Hematopoietic multipotent progenitor cell treated with erythropoietin and hydrocortisone succinate and interleukin-3 and kit ligand, for 8 days (in vitro differentiated cells): Measurements from ENCODE around the gene MAL.

Experiments
- DNase-seq: peaks from one replicate; pipeline ENCODE4 v3.0.0-alpha.2; 2015

MAL gene

DNA sequence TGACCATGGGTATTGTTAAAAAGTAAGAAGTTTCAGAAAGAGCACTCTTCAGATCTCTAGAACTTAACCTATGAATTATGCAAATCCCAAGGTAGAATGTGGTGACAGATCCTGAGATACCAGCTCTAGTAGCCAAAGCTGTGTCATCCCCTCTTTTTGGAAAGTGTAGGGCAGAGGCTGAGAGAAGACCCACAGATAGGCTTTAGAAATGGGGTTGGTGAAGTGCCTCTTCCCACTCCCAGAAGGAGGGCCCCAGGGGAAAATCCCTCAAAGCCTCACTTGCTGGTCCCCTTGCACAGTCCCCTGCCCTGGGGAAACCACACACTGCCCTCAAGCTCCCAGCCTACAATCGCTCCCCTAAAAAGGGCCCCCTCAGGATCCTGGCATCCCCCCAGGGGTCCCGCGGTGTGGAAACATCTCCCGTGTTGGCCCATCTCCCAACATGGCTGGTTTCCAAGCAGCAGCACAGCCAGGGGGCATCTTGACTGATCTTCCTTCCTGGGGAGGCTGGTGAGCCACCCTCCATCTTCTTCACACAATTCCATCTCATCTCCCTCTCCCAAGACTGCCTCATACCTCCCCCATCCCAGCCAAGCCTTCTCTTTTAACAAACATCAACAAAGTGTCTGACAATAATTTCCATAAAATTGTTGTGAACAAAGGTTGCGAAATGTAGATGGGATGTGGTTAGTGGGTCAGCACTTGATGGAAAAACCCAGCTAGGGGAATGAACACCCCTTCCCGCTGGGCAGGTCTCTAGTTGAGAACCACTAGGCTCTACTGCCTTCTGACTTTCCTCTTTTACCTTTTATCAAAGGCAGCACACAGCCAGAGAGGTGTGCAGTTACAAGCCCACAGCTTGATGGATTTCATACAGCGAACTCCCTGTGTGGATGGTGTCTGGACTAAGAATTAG lies 25.1 kb downstream of the MAL start:
- no peak for DNase-seq

DNA sequence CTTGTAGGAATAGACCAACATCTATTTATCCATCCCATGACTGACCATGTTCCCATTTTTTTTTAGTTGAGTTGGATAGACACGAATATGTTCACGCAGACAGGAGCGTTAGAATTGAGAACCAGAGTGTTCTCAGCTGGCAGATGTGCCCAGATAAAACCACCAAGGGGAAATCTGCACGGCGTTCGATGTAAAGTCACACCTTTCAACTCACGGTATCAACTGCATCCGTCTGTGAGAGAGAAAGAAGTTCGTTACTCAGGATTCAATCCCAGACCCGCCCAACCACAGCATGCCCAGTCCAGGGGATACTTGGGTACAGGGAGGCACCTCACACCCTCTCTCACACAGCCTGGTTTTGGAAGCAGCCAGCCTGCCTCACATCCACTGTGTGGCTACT lies 26.1 kb downstream of the MAL start:
- peak; percentile 25 for DNase-seq

DNA sequence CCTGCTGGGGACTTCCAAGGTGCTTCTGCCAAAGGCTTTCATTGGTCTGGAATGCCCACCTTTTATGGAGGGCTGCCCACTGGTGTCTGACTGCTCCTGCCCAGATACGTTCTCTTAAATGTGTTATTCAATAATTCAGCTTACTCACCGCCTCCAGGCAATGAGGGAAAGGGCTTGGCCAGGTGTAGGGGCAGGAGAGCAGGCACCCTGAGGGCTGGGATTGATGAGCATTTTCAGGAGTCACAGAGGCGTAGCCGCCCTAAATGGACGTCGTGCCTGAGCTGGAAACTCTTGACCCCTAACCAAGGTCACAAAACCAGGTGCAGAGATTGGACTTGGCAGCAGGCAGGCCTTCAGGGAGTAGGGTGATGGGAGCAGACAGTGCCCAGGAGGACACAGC lies 26.8 kb downstream of the MAL start:
- DNase-seq: no peak

DNA sequence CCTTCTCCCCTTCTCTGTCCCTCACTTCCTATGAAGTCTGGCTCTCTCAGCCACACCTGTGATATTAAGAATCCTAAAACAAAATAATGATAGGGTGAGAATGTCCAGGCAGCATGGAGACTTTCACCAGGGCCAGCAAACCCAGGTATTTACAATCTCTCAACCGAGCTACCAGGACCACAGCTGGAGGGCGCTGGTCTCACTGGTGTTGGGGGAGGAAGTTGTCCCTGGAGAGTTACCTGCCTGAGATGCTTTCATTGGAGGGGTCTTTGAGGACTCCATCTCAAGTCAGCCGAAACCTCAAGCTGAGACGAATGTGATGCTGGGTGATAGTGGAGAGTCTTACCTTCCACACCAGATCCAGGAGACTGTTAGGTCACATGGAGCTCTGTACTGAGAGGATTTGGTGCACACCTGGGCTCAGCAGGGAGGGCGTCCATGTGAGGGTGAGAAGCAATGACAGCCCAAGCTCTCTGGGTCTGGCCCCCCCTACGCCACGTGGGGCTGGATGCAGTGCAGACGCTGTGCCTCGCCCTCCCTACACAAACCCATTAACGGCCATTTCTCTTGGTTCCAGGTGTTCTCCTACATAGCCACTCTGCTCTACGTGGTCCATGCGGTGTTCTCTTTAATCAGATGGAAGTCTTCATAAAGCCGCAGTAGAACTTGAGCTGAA lies 27.4 kb downstream of the MAL start:
- no peak for DNase-seq

DNA sequence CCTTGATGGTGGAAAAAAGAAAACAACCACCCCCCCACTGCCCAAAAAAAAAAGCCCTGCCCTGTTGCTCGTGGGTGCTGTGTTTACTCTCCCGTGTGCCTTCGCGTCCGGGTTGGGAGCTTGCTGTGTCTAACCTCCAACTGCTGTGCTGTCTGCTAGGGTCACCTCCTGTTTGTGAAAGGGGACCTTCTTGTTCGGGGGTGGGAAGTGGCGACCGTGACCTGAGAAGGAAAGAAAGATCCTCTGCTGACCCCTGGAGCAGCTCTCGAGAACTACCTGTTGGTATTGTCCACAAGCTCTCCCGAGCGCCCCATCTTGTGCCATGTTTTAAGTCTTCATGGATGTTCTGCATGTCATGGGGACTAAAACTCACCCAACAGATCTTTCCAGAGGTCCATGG lies 28.0 kb downstream of the MAL start:
- peak; percentile 8 for DNase-seq

DNA sequence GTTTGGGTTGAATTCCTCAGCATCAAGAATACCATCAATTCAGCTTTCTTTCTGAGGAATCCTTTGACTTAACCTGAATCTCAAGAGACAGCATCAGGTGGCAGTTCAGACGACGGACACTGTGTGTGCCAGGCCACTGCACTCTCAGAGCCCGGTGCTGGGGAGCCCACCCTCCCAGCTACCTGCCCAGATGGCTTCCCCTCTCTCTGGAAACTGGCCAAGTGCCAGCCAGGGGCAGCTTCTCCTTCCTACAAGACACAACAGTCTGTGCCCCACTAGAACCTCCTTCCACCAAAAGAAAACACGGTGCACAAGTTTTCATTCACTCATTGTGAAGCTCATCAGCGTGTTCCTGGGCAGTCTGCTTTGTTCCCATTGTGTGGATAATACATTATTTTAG lies 28.5 kb downstream of the MAL start:
- no peak for DNase-seq

DNA sequence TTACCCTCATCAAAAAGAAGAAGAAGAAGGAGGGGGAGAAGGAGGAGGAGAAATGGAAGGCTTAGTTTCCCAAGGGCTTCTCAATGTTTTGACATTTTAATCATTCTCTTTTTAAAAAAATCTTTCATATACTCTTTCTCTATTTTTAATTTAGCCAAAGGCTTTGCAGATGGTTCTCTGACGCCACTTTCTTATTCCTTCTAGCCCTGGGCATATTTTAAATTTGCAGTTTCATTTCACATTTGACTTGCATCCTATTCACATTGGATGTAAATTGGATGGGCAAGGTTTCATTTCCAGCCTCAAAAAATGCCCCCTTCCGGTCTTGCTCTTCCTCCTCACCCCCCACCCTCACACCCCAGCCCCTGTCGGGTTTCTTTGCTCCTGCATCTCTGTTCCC lies 29.8 kb downstream of the MAL start:
- DNase-seq: no peak

DNA sequence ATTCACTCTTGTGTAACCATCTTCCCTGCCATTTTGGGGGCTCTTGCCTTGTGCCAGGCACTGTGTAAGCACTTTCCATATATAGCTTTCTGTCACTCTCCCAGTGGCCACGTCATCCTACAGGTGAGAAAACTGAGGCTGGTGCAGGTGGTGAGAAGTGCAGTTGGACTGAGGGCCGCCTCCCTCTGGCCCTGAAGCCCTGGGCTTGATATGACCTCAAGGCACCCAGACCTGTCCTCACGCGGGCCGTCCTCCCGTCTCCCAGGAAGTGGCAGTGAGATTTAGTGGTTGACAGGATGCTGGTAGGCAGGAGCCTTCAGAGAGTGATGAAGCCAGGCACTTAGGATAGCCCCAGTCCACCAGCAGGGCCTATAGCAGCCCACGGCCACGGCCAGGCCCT lies 30.5 kb downstream of the MAL start:
- no peak for DNase-seq

DNA sequence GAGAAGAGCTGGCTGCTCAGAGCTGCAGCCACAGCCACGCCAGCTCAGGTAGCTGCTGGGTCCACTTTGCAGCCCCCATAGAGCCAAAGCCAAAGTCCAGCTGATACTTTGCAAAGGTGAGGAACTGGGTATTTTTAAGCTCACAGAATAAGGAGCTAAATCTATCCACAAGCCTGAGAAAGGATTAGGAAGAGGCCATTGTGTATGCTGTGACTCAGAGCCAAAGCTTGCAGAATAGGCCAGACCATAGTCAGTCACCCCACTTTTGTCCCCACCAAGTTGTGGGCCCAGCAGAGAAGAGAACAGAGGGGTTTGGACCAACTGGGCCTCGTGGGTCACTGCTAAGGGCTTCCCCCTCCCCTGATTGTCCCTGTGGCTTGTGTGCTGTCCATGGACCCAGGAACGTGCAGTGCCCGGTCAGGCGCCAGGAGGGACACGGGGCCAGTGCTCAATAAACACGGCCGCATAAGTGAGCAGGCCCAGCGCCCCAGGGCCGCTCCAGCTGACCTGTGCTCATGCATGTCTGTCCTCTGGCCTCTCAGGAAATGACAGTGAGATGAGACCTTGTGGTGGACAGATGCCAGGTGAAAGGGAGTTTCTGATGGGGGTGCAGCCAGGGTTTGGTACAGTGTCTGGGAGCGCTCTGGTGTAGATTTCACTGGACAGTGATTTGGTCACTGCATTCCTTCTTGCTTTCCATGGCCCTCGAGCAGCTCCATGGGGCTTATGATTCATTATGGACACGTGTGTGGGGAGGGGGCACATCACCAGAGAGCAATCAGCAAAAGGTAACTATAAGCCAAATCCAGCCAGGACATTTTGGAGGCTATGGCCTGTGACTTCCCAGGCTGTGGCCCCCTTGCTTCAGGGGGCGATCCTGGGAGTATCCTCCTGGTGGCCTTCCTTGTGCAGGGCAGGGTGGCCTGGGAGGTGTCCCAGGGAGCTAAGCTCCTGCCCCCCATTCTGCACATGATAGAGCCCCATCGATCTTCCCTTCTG lies 31.3 kb downstream of the MAL start:
- no peak for DNase-seq

DNA sequence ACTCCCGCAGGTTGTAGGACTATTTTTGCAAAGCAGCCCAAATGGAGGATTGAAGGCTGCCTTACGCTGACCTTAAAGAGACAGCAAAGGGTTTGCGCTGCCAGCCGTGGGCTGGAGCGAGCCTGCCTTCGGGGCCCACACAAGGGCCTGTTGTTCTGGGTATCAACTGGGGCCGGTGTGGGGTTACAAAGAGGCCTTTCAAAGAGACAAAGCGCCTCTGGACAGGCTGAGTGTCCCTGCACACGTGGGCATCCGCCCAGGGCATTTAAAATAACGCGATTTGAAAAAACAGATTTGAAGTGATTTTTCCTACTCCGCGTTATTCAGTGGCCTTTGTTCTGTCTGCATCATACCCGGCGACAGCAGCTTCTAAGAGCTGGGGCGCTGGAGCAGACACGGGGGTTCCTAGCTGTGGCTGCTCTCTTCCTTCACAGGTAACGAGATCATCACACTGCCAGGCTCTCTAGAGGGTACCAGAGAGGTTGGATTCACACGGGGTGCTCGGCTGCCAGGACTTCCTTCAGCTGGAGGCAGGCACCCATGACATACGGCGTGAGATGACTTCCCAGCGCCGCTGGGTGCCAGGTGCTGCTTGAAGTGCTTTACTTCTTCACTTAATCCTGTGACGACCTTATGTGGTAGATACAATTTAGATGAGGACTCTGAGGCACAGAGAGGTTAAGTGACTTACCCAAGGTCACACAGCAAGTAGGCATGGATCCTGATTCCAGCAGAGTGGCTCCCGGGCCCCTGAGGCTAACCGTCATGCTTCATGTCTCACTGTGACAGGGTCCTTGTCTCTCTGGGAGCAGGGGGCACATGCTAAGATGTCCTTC lies 32.2 kb downstream of the MAL start:
- DNase-seq: no peak

DNA sequence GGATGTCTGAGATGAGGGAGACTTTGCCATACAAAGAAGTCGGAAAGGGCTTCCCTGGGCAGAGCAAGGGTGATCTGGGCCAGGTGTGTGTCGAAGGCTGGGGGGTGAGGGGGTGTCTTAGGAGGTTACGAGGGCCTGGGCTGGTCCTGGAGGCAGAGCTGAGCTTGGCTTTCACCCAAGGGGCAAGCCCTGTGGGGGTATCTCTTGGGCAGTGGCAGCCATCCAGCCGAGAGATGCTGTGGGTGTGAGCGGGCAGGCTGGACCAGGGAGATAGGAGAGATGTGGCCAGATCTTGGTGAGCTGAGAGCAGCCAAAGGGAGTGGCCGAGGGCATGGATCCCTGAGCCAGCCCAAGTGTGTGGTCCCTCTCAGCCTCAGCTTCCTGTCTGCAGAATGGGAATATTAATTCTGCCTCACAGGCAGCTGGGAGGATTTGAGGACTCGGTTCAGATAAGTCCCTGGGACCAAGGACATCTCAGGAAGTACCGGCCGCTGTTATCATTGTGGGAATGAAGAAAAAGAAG lies 33.0 kb downstream of the MAL start:
- DNase-seq: peak; percentile 86

DNA sequence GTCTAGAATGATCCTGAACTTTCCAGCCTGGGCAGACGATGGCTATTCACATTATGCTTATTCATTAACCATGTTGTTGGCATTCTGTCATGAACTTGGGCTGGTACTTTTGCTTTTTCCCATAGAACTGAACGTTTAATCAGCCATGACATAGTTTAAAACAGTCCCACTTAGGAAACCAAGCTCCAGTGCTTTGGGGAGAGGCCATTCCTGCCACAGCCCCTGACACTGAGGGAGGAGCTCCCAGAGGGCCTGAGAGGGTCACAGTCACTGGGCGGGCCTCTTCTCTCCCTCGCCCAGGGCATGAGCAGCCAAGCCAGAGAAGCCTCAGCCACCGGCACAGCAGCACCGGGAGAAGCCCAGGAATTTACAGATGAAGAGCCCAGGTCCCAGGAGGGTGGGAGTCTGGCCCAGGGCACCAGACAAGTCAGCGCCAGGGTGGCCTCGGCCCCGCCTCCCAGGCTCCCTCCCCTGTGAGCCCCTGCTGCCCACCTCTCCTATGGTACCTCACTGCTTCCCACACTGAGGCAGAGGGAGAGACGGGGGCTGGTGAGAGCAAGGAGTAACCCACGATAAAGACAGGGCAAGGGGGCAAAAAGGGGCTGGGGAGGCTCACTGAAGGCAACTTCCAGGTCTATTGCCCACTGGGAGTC lies 33.6 kb downstream of the MAL start:
- DNase-seq: peak; percentile 20

DNA sequence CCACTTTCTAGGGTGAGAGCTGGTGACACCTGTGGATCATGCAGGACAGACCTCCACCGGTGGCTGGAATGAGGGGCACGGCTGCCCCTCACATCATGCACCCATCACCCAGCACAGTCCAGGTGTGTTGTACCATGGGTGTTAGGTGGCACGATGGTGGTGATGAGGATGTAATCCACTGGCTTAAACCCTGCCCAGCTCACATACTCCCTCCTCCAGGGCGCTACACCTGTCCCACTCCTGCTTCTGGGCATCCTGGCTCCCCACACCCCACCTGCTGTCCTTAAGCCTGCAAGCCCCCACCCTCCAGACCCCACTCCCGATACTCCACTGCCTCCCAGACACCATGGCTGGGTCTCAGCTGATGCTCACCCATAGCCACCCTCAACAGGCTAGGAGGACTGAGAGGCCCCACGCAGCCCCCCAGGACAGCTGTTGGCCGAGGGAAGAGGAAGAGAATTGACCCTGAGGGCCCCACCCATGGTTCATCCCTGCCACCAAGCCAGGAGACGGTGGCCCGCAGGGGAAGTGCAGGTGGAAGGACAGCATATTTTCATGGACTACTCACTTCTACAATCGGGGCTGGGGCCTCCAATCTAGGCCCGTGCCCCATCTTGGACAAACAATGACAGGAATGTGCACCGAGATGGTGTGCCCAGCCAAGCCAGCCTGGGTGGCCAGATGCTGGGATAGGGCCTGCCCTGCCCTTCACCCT lies 34.3 kb downstream of the MAL start:
- DNase-seq: no peak

DNA sequence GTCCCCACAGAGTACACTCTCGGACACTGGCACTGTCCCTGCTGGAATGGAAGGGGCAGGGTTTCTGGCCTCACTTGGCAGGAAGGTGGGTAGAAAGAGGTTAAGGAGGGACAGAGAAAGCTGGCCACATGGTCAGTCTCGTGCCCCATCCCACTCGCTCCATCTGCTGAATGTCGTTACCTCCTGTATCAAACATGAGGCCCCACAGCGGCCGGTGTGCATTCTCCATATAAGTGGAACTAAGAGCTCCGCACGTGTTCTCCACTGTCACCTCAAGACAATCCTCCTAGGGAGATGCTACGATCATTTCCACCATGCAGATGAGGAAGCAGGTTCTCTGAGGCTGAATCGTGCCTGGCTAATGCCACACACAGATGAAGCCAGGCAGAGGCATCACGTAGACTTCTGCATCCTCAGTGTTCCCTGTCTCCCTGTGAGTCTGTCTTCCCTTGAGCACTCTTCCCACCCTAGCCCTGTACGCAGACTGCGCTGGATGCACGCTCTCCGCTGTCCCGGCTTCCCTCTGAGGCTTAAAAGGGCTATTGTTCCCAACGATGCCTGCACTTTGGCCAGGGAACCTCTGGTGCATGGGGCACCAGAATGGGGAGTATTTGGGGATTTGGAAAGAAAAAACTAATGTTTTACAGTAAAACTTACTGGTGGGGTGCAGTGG lies 35.1 kb downstream of the MAL start:
- DNase-seq: no peak

DNA sequence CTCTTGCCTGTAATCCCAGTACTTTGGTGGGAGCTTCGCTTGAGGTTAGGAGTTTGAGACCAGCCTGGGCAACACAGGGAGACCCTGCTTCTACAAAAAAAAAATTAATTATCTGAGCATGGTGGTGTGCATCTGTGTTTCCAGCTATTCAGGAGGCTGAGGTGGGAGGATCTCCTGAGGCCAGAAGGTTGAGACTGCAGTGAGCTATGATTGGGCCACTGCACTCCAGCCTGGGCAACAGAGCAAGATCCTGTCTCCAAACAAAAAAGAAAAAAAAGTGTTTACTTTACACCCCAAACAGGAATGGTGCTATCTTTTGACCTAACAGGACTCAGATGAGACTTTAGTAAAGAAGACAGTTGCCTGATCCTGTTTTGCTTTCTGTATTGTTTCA lies 35.6 kb downstream of the MAL start:
- DNase-seq: no peak

DNA sequence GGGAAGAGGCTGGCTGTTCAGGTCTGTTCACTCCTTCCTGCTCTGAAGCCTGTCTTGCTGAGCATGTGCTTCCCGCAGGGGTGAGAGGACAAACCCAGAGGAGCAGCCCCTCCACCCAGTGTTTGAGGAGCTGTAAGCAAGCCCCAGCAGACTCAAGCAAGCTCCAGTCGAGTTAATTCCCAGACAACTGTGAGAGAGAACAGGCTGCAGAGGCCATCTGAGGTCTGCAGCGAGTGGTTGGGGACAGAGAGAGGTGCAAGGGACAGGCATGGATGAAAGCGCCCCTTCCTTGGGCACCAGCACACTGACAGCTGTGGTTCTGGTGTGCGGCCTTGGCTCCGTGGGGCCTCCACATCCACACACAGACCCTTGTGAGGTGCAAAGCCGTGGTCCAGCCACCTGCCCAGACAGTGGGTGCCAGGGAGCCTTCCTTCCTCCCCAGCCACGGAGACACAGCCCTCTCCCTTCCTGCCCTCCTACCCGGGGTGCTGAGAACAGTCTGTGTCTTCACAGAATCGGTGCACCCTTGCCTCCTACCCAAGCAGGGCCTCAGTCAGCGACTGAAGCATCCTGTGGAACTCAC lies 36.2 kb downstream of the MAL start:
- DNase-seq: no peak

DNA sequence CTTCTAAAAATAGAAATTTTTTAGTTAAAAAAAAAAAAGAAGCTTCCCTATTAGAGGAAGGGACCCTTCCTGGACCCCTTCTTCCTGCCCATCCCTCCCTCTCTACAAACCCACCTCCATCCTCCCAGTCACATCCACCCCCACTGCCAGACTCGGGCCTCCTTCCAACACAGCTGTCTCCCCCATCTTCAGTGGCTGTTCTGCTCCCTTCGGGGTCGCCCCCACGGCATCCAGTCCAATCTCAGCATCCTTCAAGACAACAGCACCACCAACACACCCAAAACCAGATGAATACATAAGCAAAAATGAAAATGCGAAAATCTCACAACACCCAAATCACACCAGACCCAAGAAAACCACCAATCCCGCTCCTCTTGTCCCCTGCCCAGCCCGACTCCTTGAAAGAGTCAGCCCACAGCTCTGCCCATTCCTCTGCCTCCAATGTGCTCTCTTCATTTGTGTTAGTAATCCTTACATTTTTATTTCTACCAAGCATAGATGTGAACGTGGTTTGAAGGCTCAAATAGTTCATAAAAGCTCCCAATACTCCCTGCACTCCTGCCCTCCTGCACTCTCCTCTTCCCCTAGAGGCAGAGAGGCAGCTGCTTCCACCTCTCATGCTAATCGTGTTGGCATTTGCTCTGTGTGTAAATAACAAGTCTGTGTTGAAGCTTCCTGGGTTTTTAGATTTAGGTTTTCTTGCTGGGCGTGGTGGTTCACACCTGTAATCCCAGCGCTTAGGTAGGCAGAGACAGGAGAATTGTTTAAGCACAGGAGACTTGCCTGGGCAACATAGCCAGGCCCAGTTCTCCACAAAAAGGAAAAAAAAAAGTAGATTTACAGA lies 37.0 kb downstream of the MAL start:
- no peak for DNase-seq

DNA sequence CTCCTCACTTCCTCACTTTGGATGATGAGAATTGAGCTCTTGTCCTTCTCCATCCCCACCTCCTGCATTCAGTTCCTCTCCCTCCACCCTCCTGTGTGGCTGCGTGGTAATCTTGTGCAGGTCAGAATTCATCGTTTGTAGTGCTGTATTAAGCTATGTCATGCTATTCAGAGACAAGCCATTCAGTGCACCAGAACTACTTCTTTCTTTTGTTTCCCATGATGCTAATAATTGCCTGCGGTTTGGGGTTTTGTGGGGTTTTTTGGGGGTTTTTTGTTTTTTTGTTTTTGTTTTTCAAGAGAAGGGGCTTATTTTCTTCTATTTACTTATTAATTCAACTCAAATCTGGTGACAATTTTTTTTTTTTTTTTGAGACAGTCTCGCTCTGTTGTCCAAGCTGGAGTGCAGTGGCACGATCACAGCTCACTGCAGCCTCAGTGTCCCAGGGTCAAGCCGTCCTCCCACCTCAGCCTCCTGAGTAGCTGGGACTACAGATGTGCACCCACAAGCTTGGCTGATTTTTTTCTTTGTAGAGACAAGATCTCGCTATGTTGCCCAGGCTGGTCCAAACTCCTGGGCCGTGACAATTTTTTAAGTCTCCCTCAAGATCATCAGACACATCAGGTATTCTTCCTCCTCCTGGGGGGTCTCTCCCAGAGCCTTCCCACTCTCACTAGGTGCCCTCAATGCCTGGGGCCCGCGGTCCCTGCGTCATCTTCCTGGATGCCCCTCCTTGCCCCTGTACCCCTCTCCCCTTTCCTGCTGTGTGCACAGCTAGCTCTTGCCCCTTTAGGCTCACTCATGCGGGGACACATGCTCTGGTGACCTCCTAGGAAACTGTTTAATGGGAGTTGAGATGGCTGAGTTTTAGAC lies 37.8 kb downstream of the MAL start:
- no peak for DNase-seq
